NCI-H128 (cell line): ENCODE measurements around the gene SH3RF3.
"Not testable (repeated sequence)": the region's sequence is repeated elsewhere in the genome, so short reads cannot be mapped to it uniquely, and the experiment has no call there.

ENCODE experiments used
- DNase-seq: peaks from one replicate; lab custom pipeline; 2025; ENCODE audit not compliant: unreplicated experiment; lab: John Stamatoyannopoulos, UW

Gene SH3RF3

DNA sequence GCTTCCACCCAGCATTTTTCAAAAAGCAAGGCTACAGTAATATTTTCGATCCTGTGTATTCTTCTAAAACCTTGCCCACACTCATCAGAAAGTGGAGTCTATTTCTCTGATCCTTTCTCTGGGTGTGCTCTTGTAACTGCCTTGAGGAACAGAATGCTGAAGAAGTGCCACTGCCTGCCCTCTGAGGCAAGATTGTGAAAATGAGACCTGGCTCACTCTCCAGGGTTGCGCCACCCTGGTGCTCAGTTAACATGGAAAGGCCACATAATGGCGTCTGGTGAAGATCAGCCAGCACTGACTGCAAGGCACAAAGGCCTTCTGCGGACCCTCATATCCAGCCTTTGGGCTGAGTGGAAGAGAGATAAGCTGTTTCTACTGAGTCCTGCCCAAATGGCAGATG is 11.2 kb upstream of the SH3RF3 start:
- no peak for DNase-seq

- no peak for DNase-seq
Measured at GRCh38 chr2:109118321-109118720, 10.7 kb upstream of the SH3RF3 start.

GRCh38 chr2:109120166-109120565 is 8.8 kb upstream of the SH3RF3 start:
- DNase-seq = no peak

DNA sequence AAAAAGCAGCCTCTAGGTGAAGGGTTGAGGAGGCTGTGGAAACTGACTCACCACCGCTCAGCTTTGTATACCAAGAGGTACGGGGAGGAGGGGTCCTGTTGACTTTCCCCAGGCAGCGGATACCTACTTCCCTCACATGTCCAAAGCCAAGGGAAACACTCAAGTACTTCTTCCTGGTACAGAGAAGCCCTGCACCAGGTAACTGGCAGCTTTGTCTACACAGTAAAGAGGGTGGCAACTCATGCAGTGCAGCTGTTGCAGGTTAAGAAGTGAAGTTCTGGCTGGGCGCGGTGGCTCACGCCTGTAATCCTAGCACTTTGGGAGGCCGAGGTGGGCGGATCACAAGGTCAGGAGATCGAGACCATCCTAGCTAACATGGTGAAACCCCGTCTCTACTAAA is 8.3 kb upstream of the SH3RF3 start:
- DNase-seq = not testable (repeated sequence)

- no peak for DNase-seq
Measured at GRCh38 chr2:109123586-109124201, 5.3 kb upstream of the SH3RF3 start.

GRCh38 chr2:109124982-109125592 is 3.9 kb upstream of the SH3RF3 start:
- DNase-seq = no peak

GRCh38 chr2:109125593-109126500 is 3.2 kb upstream of the SH3RF3 start:
- DNase-seq = no peak

- no peak for DNase-seq
Measured at GRCh38 chr2:109126501-109126860, 2.5 kb upstream of the SH3RF3 start.

DNA sequence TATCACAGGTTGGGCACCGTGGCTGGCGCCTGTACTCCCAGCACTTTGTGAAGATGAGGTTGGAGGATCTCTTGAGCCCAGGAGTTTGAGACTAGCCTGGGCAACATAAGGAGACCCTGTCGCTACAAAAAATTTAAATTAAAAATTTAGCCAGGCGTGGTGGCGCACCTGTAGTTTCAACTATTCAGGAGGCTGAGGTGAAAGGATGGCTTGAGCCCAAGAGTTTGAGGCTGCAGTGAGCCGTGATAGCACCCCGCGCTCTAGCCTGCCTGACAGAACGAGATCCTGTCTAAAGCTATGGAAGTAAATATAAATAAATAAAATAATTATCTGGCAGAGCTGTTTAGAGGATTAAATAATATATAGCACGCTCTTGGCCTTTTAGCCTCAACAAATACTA is 1.4 kb upstream of the SH3RF3 start:
- DNase-seq = no peak

- peak; percentile 82 for DNase-seq
Measured at GRCh38 chr2:109128048-109128615, 873 bp upstream of the SH3RF3 start.

GRCh38 chr2:109129356-109129920 is 433 bp downstream of the SH3RF3 start:
- no peak for DNase-seq

DNA sequence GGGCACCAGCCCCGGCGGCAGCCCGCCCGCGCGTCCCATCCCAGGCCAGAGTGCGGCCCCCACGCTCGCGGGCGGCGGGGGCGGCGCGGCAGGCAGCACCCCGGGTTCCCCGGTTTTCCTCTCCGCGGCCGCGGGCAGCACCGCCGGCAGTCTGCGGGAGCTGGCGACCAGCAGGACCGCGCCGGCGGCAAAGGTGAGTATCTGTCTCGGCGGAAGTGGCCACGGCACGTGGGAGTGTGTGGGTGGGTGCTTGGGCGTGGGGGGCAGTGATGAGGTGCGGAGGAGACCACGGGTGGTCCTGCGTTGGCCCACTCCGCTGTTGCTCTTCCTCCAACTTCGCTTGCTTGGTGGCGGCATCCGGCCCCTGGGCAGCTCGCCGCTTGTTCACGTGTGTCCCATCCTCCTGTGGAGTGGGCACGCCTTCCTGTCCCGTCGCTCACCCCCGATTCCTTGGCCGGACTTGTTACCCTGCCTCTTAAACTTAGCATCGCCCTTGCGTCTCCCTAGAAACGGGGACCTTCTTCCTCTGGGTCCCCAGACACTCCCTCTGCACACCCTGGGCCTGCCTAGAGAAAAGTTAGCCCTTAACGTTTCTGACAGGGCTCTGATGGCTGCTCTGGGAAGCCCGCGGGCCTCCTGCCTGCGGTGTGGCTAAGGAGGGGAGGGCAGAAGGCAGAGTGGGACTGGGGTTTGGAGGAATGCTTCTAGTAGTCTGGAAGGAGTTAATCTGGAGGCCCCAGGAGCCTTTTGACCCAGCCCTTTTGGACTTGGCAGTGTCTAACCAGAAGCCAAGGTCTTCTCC is 1.1 kb downstream of the SH3RF3 start:
- DNase-seq = no peak

GRCh38 chr2:109130723-109130995 is 1.7 kb downstream of the SH3RF3 start:
- no peak for DNase-seq

DNA sequence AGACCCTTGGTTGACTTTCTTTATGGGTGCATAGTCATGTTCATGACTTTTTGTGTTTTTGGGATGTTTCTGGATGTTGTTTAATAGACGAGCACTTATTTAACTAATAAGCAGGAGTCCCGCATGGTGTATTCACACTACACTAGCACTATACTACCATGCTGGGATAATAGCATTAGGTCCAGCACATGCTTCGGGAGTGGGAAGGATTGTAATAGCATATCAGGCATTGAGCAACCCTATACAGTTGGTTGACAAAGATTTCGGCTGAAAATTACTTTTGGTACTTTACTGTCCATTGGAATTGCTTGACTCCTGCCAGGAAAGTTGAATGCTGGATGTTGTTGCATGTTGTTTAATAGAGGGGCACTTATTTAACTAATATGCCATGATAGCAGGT is 2.8 kb downstream of the SH3RF3 start:
- no peak for DNase-seq

GRCh38 chr2:109132626-109133025 is 3.6 kb downstream of the SH3RF3 start:
- DNase-seq = no peak

- no peak for DNase-seq
Measured at GRCh38 chr2:109133746-109134145, 4.7 kb downstream of the SH3RF3 start.

DNA sequence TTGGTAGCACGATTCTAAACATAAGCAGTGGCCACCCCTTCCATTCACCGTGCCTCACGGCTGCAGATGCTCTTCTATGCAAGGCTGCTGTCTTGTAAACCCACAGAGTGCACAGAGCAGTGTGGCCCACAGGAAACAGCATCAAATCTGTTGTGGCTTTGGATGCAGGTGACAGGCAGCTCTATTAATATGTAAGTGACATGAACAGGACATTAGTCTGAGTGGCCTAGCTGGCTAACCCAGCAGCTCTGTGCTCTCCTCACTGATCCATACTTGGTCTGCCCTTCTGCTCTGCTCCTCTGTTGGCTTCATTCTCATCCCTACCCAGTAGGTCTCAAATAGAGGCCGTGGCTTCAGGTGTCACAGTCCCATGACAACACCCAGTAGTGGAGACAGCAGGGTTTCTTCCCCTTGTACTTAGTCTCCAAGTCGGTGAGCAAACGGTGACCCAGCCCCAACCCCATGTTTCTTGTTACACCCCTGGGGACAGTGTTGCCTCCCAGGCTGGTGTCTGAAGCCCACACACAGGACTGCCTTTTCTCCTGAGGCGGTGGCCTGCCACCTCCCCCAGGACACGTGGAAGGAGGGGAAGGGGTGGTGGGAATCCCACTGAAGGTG is 5.8 kb downstream of the SH3RF3 start:
- DNase-seq = no peak

DNA sequence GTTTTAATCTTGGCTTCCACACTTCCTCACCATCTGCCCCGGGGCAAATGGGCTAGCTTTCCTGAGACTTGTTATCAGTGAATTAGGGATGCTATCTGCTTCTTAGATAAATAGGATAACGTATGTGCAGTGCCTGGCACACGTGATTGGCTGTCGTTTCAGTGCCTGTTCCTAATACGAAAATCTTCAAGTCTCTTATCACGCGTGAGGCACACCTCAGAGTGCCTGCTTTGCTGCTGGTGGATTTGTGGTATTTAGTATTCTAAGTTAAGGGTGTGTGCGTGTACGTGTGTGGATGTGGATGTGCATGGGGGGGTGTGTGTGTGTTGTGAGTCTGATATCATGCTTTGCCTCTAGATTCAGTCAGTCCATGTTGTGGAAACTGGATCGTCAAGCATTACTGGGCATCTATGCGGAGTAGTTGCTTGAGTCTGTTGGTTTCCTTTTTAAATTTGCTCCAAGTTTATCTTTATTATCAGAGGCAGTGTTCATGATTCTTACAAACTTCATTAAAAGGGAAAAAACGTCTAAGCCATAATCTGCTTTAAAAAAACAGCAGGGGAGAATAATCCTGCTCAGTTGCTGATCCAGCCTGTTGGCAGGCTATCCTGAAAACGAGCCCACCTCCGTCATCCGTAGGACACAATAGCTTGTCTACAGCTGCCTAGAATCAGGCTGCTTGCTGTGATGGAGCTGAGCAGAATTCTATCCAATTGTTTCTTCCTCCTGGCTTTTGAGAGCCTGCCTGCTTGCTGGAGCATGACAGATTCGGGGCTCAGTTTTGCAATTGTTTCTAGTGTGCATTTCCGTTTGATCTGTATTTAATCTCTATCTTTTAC is 6.6 kb downstream of the SH3RF3 start:
- peak; percentile 70 for DNase-seq

GRCh38 chr2:109136542-109136941 is 7.5 kb downstream of the SH3RF3 start:
- no peak for DNase-seq

DNA sequence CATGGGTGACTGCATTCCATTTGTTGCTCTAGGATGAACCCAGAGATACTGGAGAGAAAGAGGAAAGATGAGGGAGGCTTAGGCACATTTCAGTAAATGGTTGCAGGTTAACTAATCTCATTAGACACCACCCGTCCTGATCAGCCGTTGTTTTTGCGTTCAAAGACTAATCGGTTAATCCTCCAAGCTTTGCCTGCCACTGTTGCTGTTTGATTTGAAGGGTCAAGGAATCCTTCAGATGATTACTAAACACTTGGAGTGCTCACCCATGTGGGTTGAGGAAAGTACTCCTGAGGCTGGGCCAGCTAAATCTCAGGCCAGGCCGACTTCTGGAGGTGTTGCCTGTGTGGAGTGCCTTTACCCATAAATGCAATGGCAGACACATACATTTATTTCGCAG is 8.6 kb downstream of the SH3RF3 start:
- no peak for DNase-seq
